Measurements from ENCODE around the gene MINDY4.

Gene MINDY4

DNA sequence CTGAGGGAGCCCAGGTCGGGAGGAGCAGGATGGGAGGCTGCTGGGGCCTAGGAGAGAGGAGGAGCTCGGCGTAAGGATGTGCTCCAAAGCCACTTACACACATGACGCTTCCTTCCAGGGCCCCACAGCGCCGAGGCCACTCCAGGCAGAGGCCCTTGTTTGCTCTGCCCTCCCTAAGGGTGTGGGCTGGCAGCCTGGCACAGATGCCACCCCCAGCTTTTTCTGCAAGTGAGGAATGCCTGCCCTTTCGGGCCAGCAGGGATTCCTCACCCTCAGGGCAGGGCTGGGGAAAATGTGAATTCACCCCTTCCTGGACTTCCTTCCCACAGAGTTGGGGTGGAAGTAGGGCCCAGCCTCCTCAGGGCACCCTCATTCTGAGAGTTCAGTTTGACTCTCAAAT is 134.8 kb downstream of the MINDY4 start:
- DNase-seq = no peak

DNA sequence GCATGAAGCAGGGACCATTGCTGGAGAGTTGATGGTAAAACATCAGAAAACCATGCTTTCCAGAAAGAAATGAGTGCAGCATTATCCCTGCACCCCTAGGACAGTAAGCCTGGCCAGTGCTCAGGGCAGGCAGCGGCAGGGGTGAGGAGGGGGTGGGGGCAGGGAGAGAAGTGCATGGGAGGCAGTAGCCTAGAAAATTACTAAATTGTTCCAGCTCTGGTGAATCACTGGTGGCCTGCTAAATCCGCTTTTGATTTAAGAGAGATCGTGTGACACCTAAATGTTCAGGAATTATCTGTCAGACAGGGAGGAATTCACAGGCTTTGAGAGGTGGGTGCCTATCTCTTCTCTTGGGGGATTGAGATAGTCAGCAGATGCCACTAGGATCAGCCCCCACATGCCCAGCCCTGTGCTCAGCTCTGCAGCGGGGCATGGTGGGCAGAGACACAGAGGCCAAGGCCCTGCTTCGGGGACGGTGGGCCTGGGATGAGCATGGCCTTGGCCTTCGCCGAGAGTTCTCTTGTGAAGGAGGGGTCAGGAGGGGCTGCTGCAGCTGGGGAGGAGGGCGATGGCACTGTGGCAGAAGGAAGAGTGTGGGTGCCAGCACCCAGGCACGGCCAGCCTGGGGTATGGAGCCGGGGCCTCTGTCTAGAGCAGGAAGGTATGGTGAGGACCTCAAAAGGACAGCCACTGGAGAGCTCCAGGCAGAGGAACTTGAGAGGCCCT is 135.5 kb downstream of the MINDY4 start:
- DNase-seq = no peak

- peak; percentile 16 for DNase-seq
Measured at GRCh38 chr7:30907527-30908267, 136.5 kb downstream of the MINDY4 start.

- no peak for DNase-seq
Measured at GRCh38 chr7:30908681-30909080, 137.5 kb downstream of the MINDY4 start.

- no peak for DNase-seq
Measured at GRCh38 chr7:30909431-30909830, 138.2 kb downstream of the MINDY4 start.

- DNase-seq = no peak
Measured at GRCh38 chr7:30910411-30911073, 139.3 kb downstream of the MINDY4 start.

DNA sequence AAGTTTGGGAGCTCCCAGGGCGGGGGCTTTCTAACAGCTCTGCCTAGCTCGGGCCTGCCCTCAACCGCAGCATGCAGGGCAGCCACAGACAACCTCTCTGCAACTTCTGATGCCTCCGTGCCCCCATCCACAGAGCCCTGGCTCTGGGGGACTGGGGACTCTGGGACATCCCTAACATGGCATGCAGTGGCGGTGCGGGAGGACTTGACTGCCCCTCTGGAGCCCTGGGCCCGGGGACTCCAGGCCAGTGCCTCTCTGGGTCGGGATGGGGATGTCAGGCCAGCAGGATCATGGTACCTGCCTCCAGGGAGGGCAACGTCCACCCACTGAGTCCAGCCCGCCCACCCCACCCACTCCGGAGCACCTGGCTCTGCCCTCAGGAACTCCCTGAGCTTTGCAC is 139.9 kb downstream of the MINDY4 start:
- DNase-seq = no peak

DNA sequence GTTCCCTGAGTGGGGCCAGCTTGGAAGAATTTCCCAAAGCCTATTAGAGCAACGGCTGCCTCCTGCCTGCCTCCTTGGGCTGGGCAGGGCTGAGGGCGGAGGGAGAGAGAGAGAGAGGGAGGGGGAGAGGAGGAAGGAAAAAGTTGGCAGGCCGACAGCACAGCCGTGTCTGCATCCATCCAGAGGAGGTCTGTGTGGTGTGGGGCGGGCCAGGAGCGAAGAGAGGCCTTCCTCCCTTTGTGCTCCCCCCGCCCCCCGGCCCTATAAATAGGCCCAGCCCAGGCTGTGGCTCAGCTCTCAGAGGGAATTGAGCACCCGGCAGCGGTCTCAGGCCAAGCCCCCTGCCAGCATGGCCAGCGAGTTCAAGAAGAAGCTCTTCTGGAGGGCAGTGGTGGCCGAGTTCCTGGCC is 140.3 kb downstream of the MINDY4 start, which contains the start of gene AQP1:
AQP1 (plus strand) TSS at position 293 of the 409 bp plus-strand sequence; CDS start at position 350, 57 bp downstream.
- no peak for DNase-seq

DNA sequence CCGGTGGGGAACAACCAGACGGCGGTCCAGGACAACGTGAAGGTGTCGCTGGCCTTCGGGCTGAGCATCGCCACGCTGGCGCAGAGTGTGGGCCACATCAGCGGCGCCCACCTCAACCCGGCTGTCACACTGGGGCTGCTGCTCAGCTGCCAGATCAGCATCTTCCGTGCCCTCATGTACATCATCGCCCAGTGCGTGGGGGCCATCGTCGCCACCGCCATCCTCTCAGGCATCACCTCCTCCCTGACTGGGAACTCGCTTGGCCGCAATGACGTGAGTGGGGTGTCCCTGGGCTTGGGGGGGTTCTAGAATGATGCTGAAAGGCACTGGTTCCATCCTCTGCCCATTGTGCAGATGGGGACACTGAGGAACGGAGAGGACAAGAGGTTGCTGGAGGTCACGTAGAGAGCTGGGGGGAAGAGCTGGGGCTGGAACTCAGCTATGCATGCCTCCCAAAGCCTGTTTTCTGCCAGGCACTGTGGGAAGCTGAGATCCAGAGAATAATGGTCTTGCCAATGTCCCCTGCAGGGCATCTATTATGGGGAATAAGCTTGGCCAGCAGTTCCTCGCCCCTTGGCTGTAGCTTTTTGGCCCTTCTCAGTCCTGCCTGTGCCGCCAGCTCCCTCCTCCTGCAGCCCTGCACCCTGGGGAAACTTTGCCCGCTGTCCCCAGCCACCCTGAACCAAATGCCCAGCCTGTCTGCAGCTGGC is 141.0 kb downstream of the MINDY4 start:
- DNase-seq = no peak

GRCh38 chr7:30912731-30912985 is 141.4 kb downstream of the MINDY4 start:
- DNase-seq = no peak

GRCh38 chr7:30912986-30913811 is 142.0 kb downstream of the MINDY4 start:
- DNase-seq = no peak

GRCh38 chr7:30913821-30914515 is 142.8 kb downstream of the MINDY4 start:
- no peak for DNase-seq

- peak; percentile 43 for DNase-seq
Measured at GRCh38 chr7:30914596-30914995, 143.4 kb downstream of the MINDY4 start.

GRCh38 chr7:30915005-30915601 is 143.9 kb downstream of the MINDY4 start:
- DNase-seq = no peak

DNA sequence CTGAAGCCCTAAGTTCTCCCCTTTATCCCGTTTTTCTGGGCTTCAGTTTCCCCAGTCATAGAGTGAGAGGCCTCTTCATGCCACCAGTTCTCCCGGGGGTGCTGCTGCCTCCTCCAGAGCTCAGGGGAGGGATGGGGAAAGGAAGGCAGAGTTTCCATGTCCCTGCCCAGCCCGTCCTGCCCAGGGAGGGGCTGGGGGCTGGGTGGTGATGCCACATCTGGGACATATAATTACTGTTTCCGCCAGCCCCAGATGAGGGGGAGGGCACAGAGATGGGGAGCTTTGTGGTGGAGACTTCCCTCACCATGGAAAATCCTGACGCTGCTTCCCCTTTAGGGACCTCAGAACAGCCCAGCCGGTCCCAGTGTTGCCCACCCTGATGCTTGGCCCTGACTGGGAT is 144.5 kb downstream of the MINDY4 start:
- no peak for DNase-seq

DNA sequence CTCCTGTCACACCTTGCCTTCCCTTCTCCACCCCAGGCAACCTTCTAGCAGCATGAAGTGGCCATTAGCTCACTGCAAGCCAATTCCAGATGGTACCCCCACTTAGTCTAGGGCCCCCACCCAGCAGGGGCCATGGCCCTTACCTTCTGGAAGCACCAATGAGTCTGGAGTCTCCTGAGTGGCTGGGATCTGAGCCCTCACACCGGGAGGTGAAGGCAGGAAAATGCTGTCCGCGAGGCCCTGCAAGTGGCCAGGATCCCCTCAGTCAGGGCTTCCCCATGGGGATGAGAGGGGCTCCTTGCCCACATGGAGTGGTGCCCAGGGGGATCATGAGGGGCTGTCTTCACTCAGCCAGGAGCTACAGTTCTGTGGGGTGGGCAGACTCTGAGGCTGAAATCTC is 145.0 kb downstream of the MINDY4 start:
- DNase-seq = no peak

DNA sequence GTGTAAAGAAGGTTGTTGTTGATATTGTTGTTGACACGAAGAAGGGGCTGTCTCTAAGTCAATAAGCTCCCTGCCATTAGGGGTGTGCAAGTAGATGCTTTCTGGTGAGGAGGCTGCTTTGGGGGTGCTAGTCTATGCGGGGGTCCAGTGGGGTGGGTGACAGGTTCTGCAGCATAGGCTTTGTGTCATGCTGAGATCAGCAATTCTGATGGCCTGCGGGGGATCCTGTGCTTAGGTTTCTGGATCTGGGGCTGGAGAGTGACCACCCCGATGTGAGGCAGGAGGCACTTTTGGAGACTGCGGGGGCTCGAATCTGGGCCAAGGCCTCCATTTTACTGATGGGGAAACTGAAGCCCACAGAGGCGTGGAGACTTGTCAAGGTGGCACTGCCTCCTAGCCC is 145.6 kb downstream of the MINDY4 start:
- no peak for DNase-seq

- DNase-seq = no peak
Measured at GRCh38 chr7:30917216-30917893, 146.1 kb downstream of the MINDY4 start.

GRCh38 chr7:30918676-30919075 is 147.5 kb downstream of the MINDY4 start:
- no peak for DNase-seq

GRCh38 chr7:30920021-30920583 is 148.9 kb downstream of the MINDY4 start:
- no peak for DNase-seq

Measured in DMS53 (cell line).